Progenitor cell of endocrine pancreas (in vitro differentiated cells): ENCODE measurements around the gene CDH18. TPM values are rescaled to one million over a fixed set of nuclear protein-coding genes. Genes with fewer than 3 reads are reported as not detected.

Experiments
- DNase-seq: peaks from one replicate; pipeline ENCODE4 v3.0.0; 2021; ENCODE audit warnings: low spot score; ENCODE audit not compliant: unreplicated experiment
- H3K27ac Mint-ChIP-seq: 2 replicates; pipeline ENCODE4 v1.8.0; 2021; ENCODE audit warnings: mild to moderate bottlenecking, moderate library complexity, mixed read lengths
- H3K27me3 Mint-ChIP-seq: 2 replicates; pipeline ENCODE4 v1.8.0; 2021; ENCODE audit warnings: mixed read lengths
- H3K36me3 Mint-ChIP-seq: 2 replicates; pipeline ENCODE4 v1.8.0; 2022; ENCODE audit warnings: mixed read lengths; ENCODE audit not compliant: insufficient read depth
- H3K4me1 Mint-ChIP-seq: 2 replicates; pipeline ENCODE4 v1.8.0; 2021; ENCODE audit warnings: low read depth, mixed read lengths
- H3K4me3 Mint-ChIP-seq: 2 replicates; pipeline ENCODE4 v1.8.0; 2021; ENCODE audit warnings: low read depth, mild to moderate bottlenecking, moderate library complexity, mixed read lengths
- H3K9me3 Mint-ChIP-seq: 2 replicates; pipeline ENCODE4 v1.8.0; 2021; ENCODE audit warnings: low read depth, mixed read lengths
- CTCF ChIP-seq: fragments of 200-600 bp; sonication (generic); IDR thresholded peaks from one replicate; pipeline ENCODE4 v1.5.0; 2021; ENCODE audit warnings: antibody characterized with exemption, mild to moderate bottlenecking; ENCODE audit not compliant: unreplicated experiment
- total RNA-seq: library from RNA; stranded (reverse); gene quantifications from 2 replicates; pipeline ENCODE4 v1.2.1, GENCODE V29; 2021

Gene CDH18
- total RNA-seq, 1 donor from 2014 or later, result 1.9 TPM

GRCh38 chr5:19547640-19548039 is 440.4 kb downstream of the CDH18 start:
- Mint-ChIP-seq H3K27me3 (peaks cover 2% of the 10 kb centered on the region), H3K27ac (no peak overlapping the region), H3K36me3 (no peaks in the 10 kb centered on the region), H3K4me1 (peaks cover 5% of the 10 kb centered on the region), H3K9me3 (peaks cover 3% of the 10 kb centered on the region), H3K4me3 (no peak overlapping the region)
- no peak for DNase-seq
- TF ChIP-seq CTCF, result no peak

- peaks cover 2% of the 10 kb centered on the region for H3K27me3 Mint-ChIP-seq
- no peak for TF ChIP-seq CTCF
- no peak overlapping the region for H3K27ac Mint-ChIP-seq
- H3K4me3 Mint-ChIP-seq, result no peak overlapping the region
- no peak for DNase-seq
- no peaks in the 10 kb centered on the region for H3K36me3 Mint-ChIP-seq
- H3K4me1 Mint-ChIP-seq, result no peaks in the 10 kb centered on the region
- peaks cover 3% of the 10 kb centered on the region for H3K9me3 Mint-ChIP-seq
Measured at GRCh38 chr5:19546521-19546920, 441.5 kb downstream of the CDH18 start.

GRCh38 chr5:19538607-19539006 is 449.4 kb downstream of the CDH18 start:
- TF ChIP-seq CTCF, result peak; percentile 15
- Mint-ChIP-seq H3K27ac (no peak overlapping the region), H3K4me3 (no peak overlapping the region), H3K9me3 (peaks cover 14% of the 10 kb centered on the region), H3K27me3 (no peaks in the 10 kb centered on the region), H3K36me3 (no peaks in the 10 kb centered on the region), H3K4me1 (no peaks in the 10 kb centered on the region)
- no peak for DNase-seq

DNA sequence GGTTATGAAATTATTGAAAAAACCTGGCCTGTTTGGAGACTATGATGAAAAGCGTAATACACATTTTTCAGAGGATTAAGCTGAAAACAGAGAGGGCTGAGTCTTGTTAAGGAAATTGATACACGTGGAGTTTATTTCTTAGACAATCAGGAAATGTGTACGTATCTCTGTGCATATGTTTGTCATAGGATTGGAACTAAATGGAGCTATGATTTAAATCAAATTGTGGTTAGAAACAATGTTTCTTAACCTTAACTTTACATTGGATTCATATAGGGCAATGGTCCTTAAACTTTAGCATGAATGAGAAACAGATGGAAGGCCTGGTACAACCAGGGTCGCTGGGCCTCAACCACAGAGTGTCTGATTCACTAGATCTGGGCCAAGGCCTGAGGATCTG is 451.6 kb downstream of the CDH18 start:
- Mint-ChIP-seq H3K4me3 (no peak overlapping the region), H3K27me3 (no peaks in the 10 kb centered on the region), H3K9me3 (peaks cover 13% of the 10 kb centered on the region), H3K27ac (no peak overlapping the region), H3K4me1 (no peaks in the 10 kb centered on the region), H3K36me3 (no peaks in the 10 kb centered on the region)
- TF ChIP-seq CTCF, result no peak
- no peak for DNase-seq

DNA sequence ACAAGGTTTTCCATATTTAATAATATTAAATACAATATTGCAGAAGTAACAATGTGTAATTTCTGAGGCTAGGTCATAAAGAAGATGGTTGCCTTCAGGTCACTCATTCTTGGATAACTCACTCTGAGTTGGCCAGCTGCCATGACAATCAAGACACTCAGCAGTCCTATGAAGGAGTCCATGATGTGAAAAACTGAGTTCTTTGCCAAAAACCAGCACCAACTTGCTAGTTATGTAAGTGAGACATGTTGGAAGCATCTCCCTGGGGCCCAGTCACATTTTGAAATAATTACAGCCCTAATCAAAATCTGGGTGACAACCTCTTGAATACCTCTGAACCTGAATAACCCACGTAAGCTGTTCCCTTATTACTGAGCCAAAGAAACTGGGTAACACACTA is 453.2 kb downstream of the CDH18 start:
- TF ChIP-seq CTCF, result no peak
- no peak for DNase-seq
- no peaks in the 10 kb centered on the region for H3K4me1 Mint-ChIP-seq
- H3K9me3 Mint-ChIP-seq, result peaks cover 2% of the 10 kb centered on the region
- H3K36me3 Mint-ChIP-seq, result no peaks in the 10 kb centered on the region
- H3K27me3 Mint-ChIP-seq, result no peaks in the 10 kb centered on the region
- no peak overlapping the region for H3K27ac Mint-ChIP-seq
- H3K4me3 Mint-ChIP-seq, result no peak overlapping the region
